ENCODE results near the gene PATL2. TPM values are rescaled to one million over a fixed set of nuclear protein-coding genes. Genes with fewer than 3 reads are reported as not detected.
"Not testable (repeated sequence)": the region's sequence is repeated elsewhere in the genome, so short reads cannot be mapped to it uniquely, and the experiment has no call there.

PATL2 gene
- total RNA-seq, 2 experiments from 2014 or later, result 4.8 to 5.4 TPM

- CTCF ChIA-PET, result interaction anchor here (0.6 kb wide), 2 partner anchors 86 to 97 kb away, joined by 3 read pairs; no protein-coding TSS in a partner anchor
Observed at GRCh38 chr15:44641651-44642050, 69.5 kb downstream of the PATL2 start.

DNA sequence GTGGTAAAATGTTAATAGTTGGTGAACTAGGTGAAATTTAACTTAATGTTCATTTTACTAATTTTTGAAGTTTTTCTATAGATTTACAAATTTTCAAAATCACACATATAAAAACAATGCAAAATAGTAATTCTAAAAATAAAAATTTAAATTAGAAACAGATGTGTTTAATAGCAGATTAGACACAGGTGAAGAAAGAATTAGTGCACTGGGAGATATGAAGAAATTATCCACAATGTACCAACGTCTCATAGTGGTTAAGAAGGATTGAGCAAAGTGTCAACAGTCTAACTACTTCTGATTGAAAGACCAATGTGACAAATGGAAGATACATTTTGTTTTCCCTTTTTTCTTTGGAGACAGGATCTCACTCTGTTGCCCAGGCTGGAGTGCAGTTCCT lies 74.1 kb downstream of the PATL2 start:
- CTCF ChIA-PET, result no interaction called here
- POLR2A ChIA-PET, result no interaction called here

More at GRCh38 chr15:44641651-44642050, 69.5 kb downstream of the PATL2 start:
- POLR2A ChIA-PET, result no interaction called here

- CTCF ChIA-PET, result interaction anchor here (1.7 kb wide), 1 partner anchor 30 kb away, joined by 6 read pairs; the partner anchor contains the start of gene SPG11
- POLR2A ChIA-PET, result interaction anchor here (0.6 to 1.3 kb wide), 4 partner anchors 29 to 83 kb away, joined by 3 to 5 read pairs (median 4); partner anchors contain the start of genes B2M, PATL2 and SPG11
Observed at GRCh38 chr15:44633603-44634002, 77.5 kb downstream of the PATL2 start.

DNA sequence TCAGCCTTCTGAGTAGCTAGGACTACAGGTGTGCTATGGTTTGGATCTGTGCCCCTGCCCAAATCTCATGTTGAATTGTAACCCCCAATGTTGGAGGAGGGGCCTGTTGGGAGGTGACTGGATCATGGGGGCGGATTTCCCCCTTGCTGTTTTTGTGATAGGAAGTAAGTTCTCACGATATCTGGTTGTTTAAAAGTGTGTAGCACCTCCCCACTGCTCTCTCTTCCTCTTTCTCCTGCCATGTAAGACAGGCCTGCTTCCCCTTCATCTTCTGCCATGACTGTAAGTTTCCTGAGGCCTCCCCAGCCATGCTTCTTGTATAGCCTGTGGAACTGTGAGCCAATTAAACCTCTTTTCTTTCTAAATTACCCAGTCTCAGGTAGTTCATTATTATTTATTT lies 85.8 kb downstream of the PATL2 start:
- POLR2A ChIA-PET, CTCF ChIA-PET: not testable (repeated sequence)

DNA sequence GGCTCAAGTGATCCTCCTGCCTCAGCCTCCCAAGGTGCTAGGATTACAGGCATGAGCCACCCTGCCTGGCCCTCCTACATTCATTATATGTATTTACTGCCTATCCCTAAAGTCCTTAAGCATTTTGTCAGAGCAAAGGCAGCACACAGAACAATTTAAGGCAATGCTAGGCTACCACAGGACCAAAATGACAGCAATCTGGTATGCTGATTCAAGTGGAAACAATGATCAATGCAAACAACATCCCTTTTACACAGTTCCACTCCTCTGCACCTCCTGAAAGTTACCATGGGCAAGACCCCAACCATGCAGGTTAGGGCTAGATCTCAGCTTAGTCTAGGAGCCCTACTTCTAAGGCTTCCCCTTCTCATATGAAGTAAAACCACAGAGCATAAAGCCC lies 87.9 kb downstream of the PATL2 start:
- ChIA-PET CTCF (no interaction called here), POLR2A (no interaction called here)

DNA sequence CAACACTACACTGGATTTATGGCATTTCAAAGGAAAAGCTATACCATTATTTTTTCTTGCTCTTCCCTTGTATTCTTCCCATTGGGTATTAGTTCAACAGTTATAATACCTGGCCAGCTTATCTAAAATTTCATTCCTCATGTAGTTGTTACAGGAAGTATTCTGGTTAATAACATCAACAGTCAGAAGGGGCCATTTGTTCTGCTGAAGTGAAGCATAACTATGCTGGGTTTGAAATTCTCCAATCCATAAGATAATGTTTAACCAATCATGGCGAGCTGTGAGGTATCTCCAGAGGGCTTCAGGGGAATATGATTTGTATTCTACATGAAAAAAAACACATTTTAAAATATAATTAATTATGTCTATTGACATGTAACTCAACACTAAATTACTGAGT lies 91.0 kb downstream of the PATL2 start:
- POLR2A ChIA-PET, result interaction anchor here (0.5 kb wide), 1 partner anchor 423 kb away, joined by 5 read pairs; no protein-coding TSS in a partner anchor
- CTCF ChIA-PET, result interaction anchor here (0.9 kb wide), 1 partner anchor 8 kb away, joined by 3 read pairs; no protein-coding TSS in a partner anchor

- ChIA-PET POLR2A (no interaction called here), CTCF (interaction anchor here (0.6 to 1.3 kb wide), 2 partner anchors 11 to 96 kb away, joined by 3 read pairs; no protein-coding TSS in a partner anchor)
Observed at GRCh38 chr15:44616974-44617373, 94.1 kb downstream of the PATL2 start.

Other genes with a start within 250 kb of the PATL2 start
- 100 to 1,000 TPM; 174 to 176 TPM for gene EIF3J, start 174.2 kb downstream of the PATL2 start, total RNA-seq
- 10 to 100 TPM; 53.7 to 56.0 TPM for gene SPG11, start 47.7 kb downstream of the PATL2 start, total RNA-seq
- gene B2M, start 194 bp upstream of the PATL2 start, total RNA-seq, result 1,000 to 10,000 TPM; 3,574 to 3,763 TPM
- gene TRIM69, start 25.2 kb upstream of the PATL2 start, total RNA-seq, result 10 to 100 TPM; 60.9 to 62.5 TPM
- not detected for gene TERB2, start 245.4 kb upstream of the PATL2 start, total RNA-seq

Measured in activated CD8-positive, alpha-beta memory T cell treated with anti-CD3 and anti-CD28 coated beads for 36 hours (primary cell).